IMR-90 (cell line): Measurements from ENCODE around the gene ITSN2. TPM values are rescaled to one million over a fixed set of nuclear protein-coding genes. Genes with fewer than 3 reads are reported as not detected.

Experiments
- ATAC-seq: fragments of 200-7000 bp; cut with Tn5 transposase; 2 replicates; pipeline ENCODE4 v1.9.1; 2020; ENCODE audit warnings: low read depth, mild to moderate bottlenecking, moderate library complexity
- BruUV-seq: library from RNA; stranded (reverse); fragments of 400-500 nt; replicated peaks from 2 replicates; lab custom pipeline; 2021; lab: Mats Ljungman, UMichigan
- CTCF ChIA-PET: fragments of 300-600 bp; formaldehyde crosslinking; extraction: SDS; loops from one replicate; lab custom pipeline; 2021; ENCODE audit warnings: antibody characterized with exemption; lab: Yijun Ruan, JAX
- POLR2A ChIA-PET: fragments of 300-600 bp; sonication (Branson Sonifier 250); formaldehyde crosslinking; loops from one replicate; lab custom pipeline; 2022; ENCODE audit warnings: antibody characterized with exemption; ENCODE audit not compliant: unreplicated experiment; lab: Charles Lee
- DNase-seq: peaks from one replicate; pipeline ENCODE4 v3.0.0; 2013
- H2AFZ ChIP-seq: replicated peaks from 2 replicates; pipeline ENCODE3; 2013; ENCODE audit warnings: low read length, mild to moderate bottlenecking; ENCODE audit not compliant: poor library complexity
- H2AK5ac ChIP-seq: 2 replicates; pipeline ENCODE4 v1.6.1; 2013; ENCODE audit warnings: low read depth, low read length, inconsistent platforms
- H2AK9ac ChIP-seq: replicated peaks from 2 replicates; pipeline ENCODE3; 2013; ENCODE audit warnings: mild to moderate bottlenecking, low read depth, low read length, moderate library complexity; ENCODE audit not compliant: poor library complexity
- H2BK120ac ChIP-seq: 2 replicates; pipeline ENCODE4 v1.6.1; 2013; ENCODE audit warnings: low read depth, low read length, inconsistent platforms
- H2BK15ac ChIP-seq: 3 replicates; pipeline ENCODE4 v1.6.1; 2013; ENCODE audit warnings: low read depth, low read length, inconsistent platforms
- H2BK20ac ChIP-seq: 2 replicates; pipeline ENCODE4 v1.6.1; 2013; ENCODE audit warnings: low read depth, mild to moderate bottlenecking, inconsistent platforms, low read length, moderate library complexity
- H2BK5ac ChIP-seq: 2 replicates; pipeline ENCODE4 v1.6.1; 2013; ENCODE audit warnings: mild to moderate bottlenecking, low read depth, low read length, inconsistent platforms; ENCODE audit not compliant: poor library complexity, severe bottlenecking
- H3K14ac ChIP-seq: replicated peaks from 2 replicates; pipeline ENCODE4 v1.6.1; 2013; ENCODE audit warnings: low read depth, low read length, inconsistent platforms
- H3K18ac ChIP-seq: 2 replicates; pipeline ENCODE4 v1.6.1; 2013; ENCODE audit warnings: low read depth, low read length, control low read depth
- H3K23ac ChIP-seq: 2 replicates; pipeline ENCODE4 v1.6.1; 2013; ENCODE audit warnings: low read depth, low read length, inconsistent platforms
- H3K27ac ChIP-seq: 2 replicates; pipeline ENCODE4 v1.5.1; 2013; ENCODE audit warnings: mild to moderate bottlenecking, control low read depth, low read length; ENCODE audit not compliant: insufficient read depth
- H3K27me3 ChIP-seq: 2 replicates; pipeline ENCODE4 v1.6.1; 2013; ENCODE audit warnings: low read length; ENCODE audit not compliant: control insufficient read depth, insufficient read depth
- H3K36me3 ChIP-seq: 2 replicates; pipeline ENCODE4 v1.6.1; 2013; ENCODE audit warnings: low read length, mixed read lengths; ENCODE audit not compliant: control insufficient read depth, insufficient read depth
- H3K4ac ChIP-seq: 2 replicates; pipeline ENCODE4 v1.6.1; 2013; ENCODE audit warnings: low read depth, low read length, inconsistent platforms
- H3K4me1 ChIP-seq: 2 replicates; pipeline ENCODE4 v1.6.1; 2013; ENCODE audit warnings: low read length, mixed read lengths; ENCODE audit not compliant: control insufficient read depth, insufficient read depth
- H3K4me2 ChIP-seq: 2 replicates; pipeline ENCODE4 v1.6.1; 2013; ENCODE audit warnings: low read depth, mild to moderate bottlenecking, control low read depth, low read length, moderate library complexity
- H3K4me3 ChIP-seq: 2 replicates; pipeline ENCODE4 v1.5.1; 2013; ENCODE audit warnings: low read depth, mild to moderate bottlenecking, control low read depth, low read length, moderate library complexity; ENCODE audit not compliant: insufficient read depth
- H3K56ac ChIP-seq: 2 replicates; pipeline ENCODE4 v1.6.1; 2013; ENCODE audit warnings: low read length, inconsistent platforms; ENCODE audit not compliant: insufficient read depth; ENCODE audit errors: extremely low read depth
- H3K79me1 ChIP-seq, 2 experiments: 2 replicates each; pipeline ENCODE4 v1.6.1; 2013; ENCODE audit warnings: low read length in 2 of 2, inconsistent platforms in 1 of 2, low read depth in 1 of 2
- H3K9ac ChIP-seq: 2 replicates; pipeline ENCODE4 v1.6.1; 2013; ENCODE audit warnings: low read depth, low read length, control low read depth
- H3K9me1 ChIP-seq: 2 replicates; pipeline ENCODE4 v1.6.1; 2013; ENCODE audit warnings: low read length, inconsistent platforms; ENCODE audit not compliant: insufficient read depth
- H3K9me3 ChIP-seq: 2 replicates; pipeline ENCODE4 v1.6.1; 2013; ENCODE audit warnings: low read length; ENCODE audit not compliant: control insufficient read depth, insufficient read depth
- H4K20me1 ChIP-seq: 2 replicates; pipeline ENCODE4 v1.6.1; 2013; ENCODE audit warnings: low read length, inconsistent platforms; ENCODE audit not compliant: insufficient read depth
- H4K5ac ChIP-seq: 2 replicates; pipeline ENCODE4 v1.6.1; 2013; ENCODE audit warnings: mild to moderate bottlenecking, low read depth, low read length, control low read depth
- H4K8ac ChIP-seq, 2 experiments: 2 replicates each; pipeline ENCODE4 v1.6.1; 2013; ENCODE audit warnings: low read depth in 2 of 2, low read length in 2 of 2, control low read depth in 1 of 2, inconsistent platforms in 1 of 2
- H4K91ac ChIP-seq: 2 replicates; pipeline ENCODE4 v1.6.1; 2013; ENCODE audit warnings: low read depth, low read length, inconsistent platforms; ENCODE audit not compliant: insufficient read depth
- CEBPB ChIP-seq: IDR thresholded peaks from 2 replicates; pipeline ENCODE4 v1.6.1; 2012; ENCODE audit warnings: low read depth, low read length, improper control_type of control experiment
- CHD1 ChIP-seq: IDR thresholded peaks from 2 replicates; pipeline ENCODE4 v1.6.1; 2012; ENCODE audit warnings: low read depth, low read length, improper control_type of control experiment
- FOS ChIP-seq: fragments of 150-350 bp; IDR thresholded peaks from 2 replicates; pipeline ENCODE4 v1.6.1; 2016; ENCODE audit warnings: low read depth, low read length
- MAFK ChIP-seq: IDR thresholded peaks from 2 replicates; pipeline ENCODE4 v1.6.1; 2012; ENCODE audit warnings: low read depth, low read length, improper control_type of control experiment
- MAZ ChIP-seq: IDR thresholded peaks from 2 replicates; pipeline ENCODE4 v1.6.1; 2012; ENCODE audit warnings: low read depth, mild to moderate bottlenecking, low read length, improper control_type of control experiment, moderate library complexity, borderline replicate concordance
- RAD21 ChIP-seq: IDR thresholded peaks from 2 replicates; pipeline ENCODE4 v1.6.1; 2012; ENCODE audit warnings: low read length, improper control_type of control experiment
- RCOR1 ChIP-seq: IDR thresholded peaks from 2 replicates; pipeline ENCODE4 v1.6.1; 2012; ENCODE audit warnings: mild to moderate bottlenecking, low read length, improper control_type of control experiment; ENCODE audit not compliant: insufficient replicate concordance
- dilution Hi-C: fragments of 300-500 bp; cut with HindIII; formaldehyde crosslinking; loops from one replicate; pipeline ENCODE4 v1.14.3; 2018; ENCODE audit warnings: low sequenced_read_pairs; ENCODE audit not compliant: unreplicated experiment
- in situ Hi-C: fragments of 300-500 bp; cut with MboI; formaldehyde crosslinking; loops from 3 replicates; pipeline ENCODE4 v1.14.3; 2019; ENCODE audit warnings: low sequenced_read_pairs, inconsistent platforms, mixed read lengths
- intact Hi-C: fragments of 100-400 bp; cut with micrococcal nuclease; formaldehyde crosslinking; loops from 2 replicates; pipeline ENCODE4 v1.10.0; 2022
- polyA plus RNA-seq, 3 experiments: library from polyadenylated mRNA; depleted of rRNA; stranded (reverse); fragments of >200 nt; gene quantifications; 2 replicates each; pipeline ENCODE4 v1.2.3, GENCODE V29; 2012; ENCODE audit warnings: low replicate concordance in 1 of 3
- total RNA-seq: library from RNA; depleted of rRNA; stranded (reverse); fragments of >200 nt; gene quantifications from 2 replicates; pipeline ENCODE4 v1.2.3, GENCODE V29; 2012
- TF ChIP-seq, protein P1 (sequence below): fragments of 150-350 bp; IDR thresholded peaks from 2 replicates; pipeline ENCODE4 v1.6.1; 2017; ENCODE audit warnings: mild to moderate bottlenecking, antibody characterized with exemption, low read length, low read depth
- TF ChIP-seq, protein P2 (sequence below): fragments of 150-350 bp; IDR thresholded peaks from 2 replicates; pipeline ENCODE4 v1.6.1; 2016; ENCODE audit warnings: low read depth, mild to moderate bottlenecking, low read length, moderate library complexity, borderline replicate concordance

Gene ITSN2
- total and polyA plus RNA-seq, 2 of the 4 experiments (the other 2 are of a cell fraction) = 10.7 to 17.2 TPM

DNA sequence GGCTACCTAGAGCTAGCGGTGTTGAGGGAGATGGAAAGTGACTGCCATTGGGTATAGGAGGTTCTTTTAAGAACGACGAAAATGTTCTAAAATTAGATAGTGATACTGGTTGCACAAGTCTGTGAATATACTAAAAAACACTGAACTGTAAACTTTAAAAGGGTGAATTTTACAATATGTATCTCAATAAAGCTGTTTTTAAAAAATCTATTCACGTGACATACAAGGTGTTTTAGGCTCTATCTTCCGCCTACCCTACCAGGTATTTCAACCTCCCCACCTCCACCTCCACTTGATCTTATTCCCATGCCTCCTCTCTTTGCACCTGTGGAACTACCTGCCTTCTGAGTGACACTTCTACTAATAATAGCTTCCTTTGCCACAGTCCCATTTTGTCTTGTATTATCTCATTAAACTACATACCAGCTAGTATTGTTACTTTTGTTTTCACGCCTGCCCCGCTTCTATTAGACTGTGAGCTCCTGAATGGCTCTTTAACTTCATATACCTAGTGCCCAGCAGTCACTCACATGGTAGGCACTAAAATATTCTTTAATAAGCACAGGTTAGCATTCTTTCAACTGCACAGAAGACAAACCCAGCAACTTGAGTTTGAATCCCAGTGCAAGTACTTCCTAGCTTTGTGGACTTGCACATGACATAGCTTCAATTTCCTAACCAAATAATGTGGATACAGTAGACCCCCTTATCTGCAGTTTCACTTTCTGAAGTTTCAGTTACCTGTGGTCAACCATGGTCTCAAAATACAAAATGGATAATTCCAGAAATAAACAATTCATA lies 9.3 kb downstream of the ITSN2 start (continued):
- TF ChIP-seq CEBPB = no peak

DNA sequence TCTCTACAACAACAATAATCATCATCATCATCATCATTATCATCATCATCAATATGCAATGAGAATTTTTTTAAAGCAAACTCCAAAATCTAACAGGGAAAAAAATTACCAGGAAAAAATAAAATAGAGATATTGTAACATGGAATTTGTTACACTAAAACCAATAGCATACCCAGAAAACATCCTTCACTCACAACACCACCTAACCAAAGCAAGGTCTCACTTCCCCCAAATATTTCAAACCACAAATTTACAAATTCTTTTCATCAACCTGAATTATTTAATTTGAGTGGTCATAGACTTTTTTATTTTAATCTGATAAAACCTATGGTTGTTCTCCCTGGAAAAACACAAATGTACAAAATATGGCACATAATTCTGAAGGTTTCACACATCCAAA lies 11.2 kb downstream of the ITSN2 start:
- Histone ChIP-seq H3K9ac (no peak overlapping the region), H3K4me3 (no peak overlapping the region), H2AK9ac (no peak overlapping the region), H2BK15ac (no peak overlapping the region), H3K4me1 (peaks cover 2% of the 10 kb centered on the region; the same call in 1 of the 2 replicates), H2AK5ac (no peak overlapping the region), H4K8ac (no peak overlapping the region), H3K27ac (no peak overlapping the region), H4K5ac (no peak overlapping the region), H4K91ac (no peak overlapping the region), H2BK20ac (no peak overlapping the region), H3K79me1 (peaks cover 32 to 58% of the 10 kb centered on the region in 2 experiments), H3K4ac (no peak overlapping the region), H3K36me3 (no peaks in the 10 kb centered on the region), H2BK120ac (no peak overlapping the region), H2AFZ (no peak overlapping the region), H4K20me1 (peaks cover 20% of the 10 kb centered on the region), H3K4me2 (no peak overlapping the region), H3K14ac (no peak overlapping the region), H3K18ac (no peak overlapping the region), H3K9me3 (no peaks in the 10 kb centered on the region), H2BK5ac (no peak overlapping the region), H3K9me1 (peaks cover 5% of the 10 kb centered on the region; the same call in 1 of the 2 replicates), H3K56ac (no peak overlapping the region), H3K23ac (no peak overlapping the region), H3K27me3 (no peaks in the 10 kb centered on the region)
- in situ Hi-C loops = no loop called here
- TF ChIP-seq FOS = no peak
- no peak for TF ChIP-seq MAFK
- no peak for TF ChIP-seq CHD1
- no peak for TF ChIP-seq RCOR1
- TF ChIP-seq RAD21 = no peak
- no peak for TF ChIP-seq MAZ
- TF ChIP-seq, protein P1, sequence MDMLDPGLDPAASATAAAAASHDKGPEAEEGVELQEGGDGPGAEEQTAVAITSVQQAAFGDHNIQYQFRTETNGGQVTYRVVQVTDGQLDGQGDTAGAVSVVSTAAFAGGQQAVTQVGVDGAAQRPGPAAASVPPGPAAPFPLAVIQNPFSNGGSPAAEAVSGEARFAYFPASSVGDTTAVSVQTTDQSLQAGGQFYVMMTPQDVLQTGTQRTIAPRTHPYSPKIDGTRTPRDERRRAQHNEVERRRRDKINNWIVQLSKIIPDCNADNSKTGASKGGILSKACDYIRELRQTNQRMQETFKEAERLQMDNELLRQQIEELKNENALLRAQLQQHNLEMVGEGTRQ = no peak
- TF ChIP-seq, protein P2, sequence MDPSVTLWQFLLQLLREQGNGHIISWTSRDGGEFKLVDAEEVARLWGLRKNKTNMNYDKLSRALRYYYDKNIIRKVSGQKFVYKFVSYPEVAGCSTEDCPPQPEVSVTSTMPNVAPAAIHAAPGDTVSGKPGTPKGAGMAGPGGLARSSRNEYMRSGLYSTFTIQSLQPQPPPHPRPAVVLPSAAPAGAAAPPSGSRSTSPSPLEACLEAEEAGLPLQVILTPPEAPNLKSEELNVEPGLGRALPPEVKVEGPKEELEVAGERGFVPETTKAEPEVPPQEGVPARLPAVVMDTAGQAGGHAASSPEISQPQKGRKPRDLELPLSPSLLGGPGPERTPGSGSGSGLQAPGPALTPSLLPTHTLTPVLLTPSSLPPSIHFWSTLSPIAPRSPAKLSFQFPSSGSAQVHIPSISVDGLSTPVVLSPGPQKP = no peak
- BruUV-seq = no TSS peak
- ChIA-PET POLR2A (no interaction called here), CTCF (no interaction called here)
- intact Hi-C loops = no loop called here
- no peak for DNase-seq
- no peak for ATAC-seq
- dilution Hi-C loops = no loop called here
